K562 (cell line): ENCODE results near the gene ERP29. TPM values are rescaled to one million over a fixed set of nuclear protein-coding genes. Genes with fewer than 3 reads are reported as not detected.

ENCODE experiments used
- HMGN3 ChIP-seq: IDR thresholded peaks from 2 replicates; pipeline ENCODE4 v1.6.1; 2011; ENCODE audit warnings: borderline replicate concordance, low read depth, mild to moderate bottlenecking, mixed read lengths, low read length; ENCODE audit not compliant: insufficient read length; ENCODE audit errors: extremely low read depth
- L3MBTL2 ChIP-seq: fragments of 450-650 bp; IDR thresholded peaks from 2 replicates; pipeline ENCODE4 v1.6.1; 2016; ENCODE audit warnings: mild to moderate bottlenecking, moderate library complexity
- NONO ChIP-seq, 2 experiments: fragments of 200-400 bp in 1 of 2; fragments of 450-650 bp in 1 of 2; formaldehyde crosslinking in 1 of 2; IDR thresholded peaks; 2 replicates each; pipeline ENCODE4 v1.6.1; 2017; ENCODE audit warnings: low read depth in 2 of 2, mild to moderate bottlenecking in 2 of 2, moderate library complexity in 2 of 2, low read length in 1 of 2
- POLR2A ChIP-seq: fragments of 450-650 bp; conservative IDR thresholded peaks from 2 replicates; pipeline ENCODE4 v1.6.1; 2016
- POLR2H ChIP-seq: IDR thresholded peaks from 2 replicates; pipeline ENCODE4 v1.6.1; 2016; ENCODE audit warnings: missing genetic modification characterization, low read depth, mild to moderate bottlenecking, control low read depth, missing compliant biosample characterization, moderate library complexity
- PURB ChIP-seq: sonication (generic); formaldehyde crosslinking; IDR thresholded peaks from 2 replicates; pipeline ENCODE4 v1.9.0; 2021; ENCODE audit warnings: low read depth, mild to moderate bottlenecking, missing genetic modification reagents
- RBM34 ChIP-seq: fragments of 200-400 bp; formaldehyde crosslinking; IDR thresholded peaks from 2 replicates; pipeline ENCODE4 v1.6.1; 2018; ENCODE audit warnings: low read length, borderline replicate concordance; ENCODE audit not compliant: insufficient read depth
- SAFB2 ChIP-seq: fragments of 200-400 bp; formaldehyde crosslinking; IDR thresholded peaks from 2 replicates; pipeline ENCODE4 v1.6.1; 2018; ENCODE audit warnings: borderline replicate concordance, low read length, low read depth, moderate library complexity; ENCODE audit not compliant: severe bottlenecking
- TAF7 ChIP-seq: fragments of 450-650 bp; IDR thresholded peaks from 2 replicates; pipeline ENCODE4 v1.6.1; 2016; ENCODE audit warnings: missing genetic modification characterization, missing compliant biosample characterization
- VEZF1 ChIP-seq: fragments of 200-800 bp; sonication (Bioruptor generic); IDR thresholded peaks from 2 replicates; pipeline ENCODE4 v1.6.1; 2017; ENCODE audit warnings: missing genetic modification characterization, missing compliant biosample characterization
- ZNF445 ChIP-seq: fragments of 250-450 bp; sonication (Bioruptor Pico); IDR thresholded peaks from 2 replicates; pipeline ENCODE4 v1.4.0; 2020; ENCODE audit warnings: low read depth, mild to moderate bottlenecking, moderate library complexity
- polyA plus RNA-seq, 8 experiments: library from polyadenylated mRNA; depleted of rRNA in 4 of 8; stranded (reverse) in 5 of 8; unstranded in 3 of 8; fragments of >200 nt; fragmentation: Nextera tagmentation in 2 of 8; fragmentation: Illumina TruSeq in 1 of 8; extraction: Ambion mirVana in 2 of 8; extraction: Trizol in 1 of 8; gene quantifications; 2 replicates each; pipeline versions ENCODE4 v1.2.1 to v1.2.3, GENCODE V29; 2011 to 2014; ENCODE audit warnings: inconsistent platforms in 1 of 8, missing spikeins in 1 of 8
- total RNA-seq, 7 experiments: library from RNA; depleted of rRNA in 6 of 7; stranded (reverse); fragments of >200 nt in 6 of 7; fragmentation: Illumina TruSeq in 2 of 7; extraction: Trizol in 2 of 7; gene quantifications; 2 replicates each; pipeline versions ENCODE4 v1.2.1 to v1.2.3, GENCODE V29; 2011 to 2021; ENCODE audit warnings: low replicate concordance in 1 of 7
- TF ChIP-seq, protein P1 (sequence below), 2 experiments: IDR thresholded peaks in 1 of 2; conservative IDR thresholded peaks in 1 of 2; 2 replicates each; pipeline ENCODE4 v1.6.1; 2016; ENCODE audit warnings: low read depth in 2 of 2, mild to moderate bottlenecking in 1 of 2, missing compliant biosample characterization in 1 of 2, missing genetic modification characterization in 1 of 2, moderate library complexity in 1 of 2
- TF ChIP-seq, protein P2 (sequence below): fragments of 200-800 bp; sonication (Bioruptor generic); IDR thresholded peaks from 2 replicates; pipeline ENCODE4 v1.6.1; 2016; ENCODE audit warnings: missing genetic modification characterization, missing compliant biosample characterization
- TF ChIP-seq, protein P3 (sequence below): fragments of 200-800 bp; sonication (Bioruptor generic); IDR thresholded peaks from 2 replicates; pipeline ENCODE4 v1.6.1; 2017; ENCODE audit warnings: missing genetic modification characterization, missing compliant biosample characterization

Gene ERP29
- total and polyA plus RNA-seq, 9 of the 15 experiments (the other 6 are each of a cell fraction or from before 2014, with no cell fraction given) = 42.4 to 146 (median 111) TPM

- TF ChIP-seq, protein P1, sequence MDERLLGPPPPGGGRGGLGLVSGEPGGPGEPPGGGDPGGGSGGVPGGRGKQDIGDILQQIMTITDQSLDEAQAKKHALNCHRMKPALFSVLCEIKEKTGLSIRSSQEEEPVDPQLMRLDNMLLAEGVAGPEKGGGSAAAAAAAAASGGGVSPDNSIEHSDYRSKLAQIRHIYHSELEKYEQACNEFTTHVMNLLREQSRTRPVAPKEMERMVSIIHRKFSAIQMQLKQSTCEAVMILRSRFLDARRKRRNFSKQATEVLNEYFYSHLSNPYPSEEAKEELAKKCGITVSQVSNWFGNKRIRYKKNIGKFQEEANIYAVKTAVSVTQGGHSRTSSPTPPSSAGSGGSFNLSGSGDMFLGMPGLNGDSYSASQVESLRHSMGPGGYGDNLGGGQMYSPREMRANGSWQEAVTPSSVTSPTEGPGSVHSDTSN (CRISPR knock-in tag; IDR thresholded peaks at IDR 0.05; ENCODE audit: low read depth) = no peak
- TF ChIP-seq, protein P1 (tag; conservative IDR thresholded peaks at IDR 0.05; ENCODE audit: low read depth) = 0 out of 2 replicates have a peak, but pooled peaks have one; percentile 15
- TF ChIP-seq POLR2A (peak; percentile 97), NONO (IDR thresholded peaks at IDR 0.05; ENCODE audit: low read depth in 2 of 2, low read length in 1 of 2) (no peak; a peak in 1 of 4 replicates), RBM34 (no peak), TAF7 (tag) (peak; percentile 93), L3MBTL2 (peak; percentile 99), HMGN3 (peak; percentile 76), PURB (CRISPR knock-in tag) (no peak), SAFB2 (no peak), VEZF1 (CRISPR knock-in tag) (peak; percentile 93), ZNF445 (CRISPR knock-in tag) (no peak), POLR2H (peak; percentile 91)
- TF ChIP-seq, protein P2, sequence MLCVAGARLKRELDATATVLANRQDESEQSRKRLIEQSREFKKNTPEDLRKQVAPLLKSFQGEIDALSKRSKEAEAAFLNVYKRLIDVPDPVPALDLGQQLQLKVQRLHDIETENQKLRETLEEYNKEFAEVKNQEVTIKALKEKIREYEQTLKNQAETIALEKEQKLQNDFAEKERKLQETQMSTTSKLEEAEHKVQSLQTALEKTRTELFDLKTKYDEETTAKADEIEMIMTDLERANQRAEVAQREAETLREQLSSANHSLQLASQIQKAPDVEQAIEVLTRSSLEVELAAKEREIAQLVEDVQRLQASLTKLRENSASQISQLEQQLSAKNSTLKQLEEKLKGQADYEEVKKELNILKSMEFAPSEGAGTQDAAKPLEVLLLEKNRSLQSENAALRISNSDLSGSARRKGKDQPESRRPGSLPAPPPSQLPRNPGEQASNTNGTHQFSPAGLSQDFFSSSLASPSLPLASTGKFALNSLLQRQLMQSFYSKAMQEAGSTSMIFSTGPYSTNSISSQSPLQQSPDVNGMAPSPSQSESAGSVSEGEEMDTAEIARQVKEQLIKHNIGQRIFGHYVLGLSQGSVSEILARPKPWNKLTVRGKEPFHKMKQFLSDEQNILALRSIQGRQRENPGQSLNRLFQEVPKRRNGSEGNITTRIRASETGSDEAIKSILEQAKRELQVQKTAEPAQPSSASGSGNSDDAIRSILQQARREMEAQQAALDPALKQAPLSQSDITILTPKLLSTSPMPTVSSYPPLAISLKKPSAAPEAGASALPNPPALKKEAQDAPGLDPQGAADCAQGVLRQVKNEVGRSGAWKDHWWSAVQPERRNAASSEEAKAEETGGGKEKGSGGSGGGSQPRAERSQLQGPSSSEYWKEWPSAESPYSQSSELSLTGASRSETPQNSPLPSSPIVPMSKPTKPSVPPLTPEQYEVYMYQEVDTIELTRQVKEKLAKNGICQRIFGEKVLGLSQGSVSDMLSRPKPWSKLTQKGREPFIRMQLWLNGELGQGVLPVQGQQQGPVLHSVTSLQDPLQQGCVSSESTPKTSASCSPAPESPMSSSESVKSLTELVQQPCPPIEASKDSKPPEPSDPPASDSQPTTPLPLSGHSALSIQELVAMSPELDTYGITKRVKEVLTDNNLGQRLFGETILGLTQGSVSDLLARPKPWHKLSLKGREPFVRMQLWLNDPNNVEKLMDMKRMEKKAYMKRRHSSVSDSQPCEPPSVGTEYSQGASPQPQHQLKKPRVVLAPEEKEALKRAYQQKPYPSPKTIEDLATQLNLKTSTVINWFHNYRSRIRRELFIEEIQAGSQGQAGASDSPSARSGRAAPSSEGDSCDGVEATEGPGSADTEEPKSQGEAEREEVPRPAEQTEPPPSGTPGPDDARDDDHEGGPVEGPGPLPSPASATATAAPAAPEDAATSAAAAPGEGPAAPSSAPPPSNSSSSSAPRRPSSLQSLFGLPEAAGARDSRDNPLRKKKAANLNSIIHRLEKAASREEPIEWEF = no peak
- TF ChIP-seq, protein P3, sequence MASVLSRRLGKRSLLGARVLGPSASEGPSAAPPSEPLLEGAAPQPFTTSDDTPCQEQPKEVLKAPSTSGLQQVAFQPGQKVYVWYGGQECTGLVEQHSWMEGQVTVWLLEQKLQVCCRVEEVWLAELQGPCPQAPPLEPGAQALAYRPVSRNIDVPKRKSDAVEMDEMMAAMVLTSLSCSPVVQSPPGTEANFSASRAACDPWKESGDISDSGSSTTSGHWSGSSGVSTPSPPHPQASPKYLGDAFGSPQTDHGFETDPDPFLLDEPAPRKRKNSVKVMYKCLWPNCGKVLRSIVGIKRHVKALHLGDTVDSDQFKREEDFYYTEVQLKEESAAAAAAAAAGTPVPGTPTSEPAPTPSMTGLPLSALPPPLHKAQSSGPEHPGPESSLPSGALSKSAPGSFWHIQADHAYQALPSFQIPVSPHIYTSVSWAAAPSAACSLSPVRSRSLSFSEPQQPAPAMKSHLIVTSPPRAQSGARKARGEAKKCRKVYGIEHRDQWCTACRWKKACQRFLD = peak; percentile 57; the same call in 1 of the 2 replicates
These were observed at the start of gene ERP29, which contains the start of gene TMEM116 (continued) for GRCh38 chr12:112012775-112013600.
